Measurements from ENCODE around the gene FAM9A.

DNA sequence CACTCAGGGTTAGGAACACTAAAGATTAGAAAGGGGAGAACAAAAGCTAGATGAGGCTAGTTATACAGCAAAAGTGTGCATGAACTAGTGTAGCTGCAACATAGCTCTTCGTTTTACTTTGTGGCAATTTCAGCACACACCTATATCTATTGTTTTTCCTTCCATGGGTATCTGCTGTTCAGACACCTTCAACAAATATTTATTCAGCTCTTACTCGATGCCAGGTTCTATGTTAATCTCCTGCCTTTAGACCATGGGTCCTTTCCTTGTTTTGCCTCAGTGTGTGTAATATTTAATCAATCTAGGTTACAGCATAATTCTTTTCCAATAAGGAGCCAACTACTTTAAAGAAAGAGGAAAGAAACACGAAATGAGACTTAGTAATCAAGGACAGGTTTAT, 10.4 kb upstream of the FAM9A start:
- TF ChIP-seq CTCF (IDR thresholded peaks at IDR 0.05; ENCODE audit: low read depth, low read length, poor library complexity, severe bottlenecking) (no peak), EZH2phosphoT487 (IDR thresholded peaks at IDR 0.05; ENCODE audit: borderline replicate concordance, low read length) (no peak)
